ENCODE results near the gene SDK1.

Gene SDK1

DNA sequence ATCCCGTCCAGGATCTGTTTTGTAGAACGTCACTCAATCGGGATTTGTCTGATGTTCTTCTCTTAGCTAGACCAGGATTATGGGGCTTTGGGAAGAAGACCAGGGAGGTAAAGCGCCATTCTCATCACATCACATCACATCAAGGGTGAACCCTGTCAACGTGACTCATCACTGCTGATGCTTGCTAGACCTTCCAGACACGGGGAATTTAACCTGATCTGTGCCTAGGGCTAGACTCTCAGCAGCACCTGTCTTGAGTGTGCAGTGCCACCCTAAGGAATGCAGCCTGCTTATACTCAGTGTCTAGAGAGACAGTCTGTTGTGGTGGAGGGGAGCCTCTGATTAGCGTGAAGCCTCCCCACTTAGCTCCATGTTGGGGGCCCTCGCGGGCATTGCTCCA, 702.5 kb downstream of the SDK1 start:
- TF ChIP-seq, protein P1, sequence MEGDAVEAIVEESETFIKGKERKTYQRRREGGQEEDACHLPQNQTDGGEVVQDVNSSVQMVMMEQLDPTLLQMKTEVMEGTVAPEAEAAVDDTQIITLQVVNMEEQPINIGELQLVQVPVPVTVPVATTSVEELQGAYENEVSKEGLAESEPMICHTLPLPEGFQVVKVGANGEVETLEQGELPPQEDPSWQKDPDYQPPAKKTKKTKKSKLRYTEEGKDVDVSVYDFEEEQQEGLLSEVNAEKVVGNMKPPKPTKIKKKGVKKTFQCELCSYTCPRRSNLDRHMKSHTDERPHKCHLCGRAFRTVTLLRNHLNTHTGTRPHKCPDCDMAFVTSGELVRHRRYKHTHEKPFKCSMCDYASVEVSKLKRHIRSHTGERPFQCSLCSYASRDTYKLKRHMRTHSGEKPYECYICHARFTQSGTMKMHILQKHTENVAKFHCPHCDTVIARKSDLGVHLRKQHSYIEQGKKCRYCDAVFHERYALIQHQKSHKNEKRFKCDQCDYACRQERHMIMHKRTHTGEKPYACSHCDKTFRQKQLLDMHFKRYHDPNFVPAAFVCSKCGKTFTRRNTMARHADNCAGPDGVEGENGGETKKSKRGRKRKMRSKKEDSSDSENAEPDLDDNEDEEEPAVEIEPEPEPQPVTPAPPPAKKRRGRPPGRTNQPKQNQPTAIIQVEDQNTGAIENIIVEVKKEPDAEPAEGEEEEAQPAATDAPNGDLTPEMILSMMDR (IDR thresholded peaks at IDR 0.05; ENCODE audit: insufficient read depth, low read depth, low read length, missing control alignments), result no peak
- no peak for DNase-seq (ENCODE audit: low read depth)
- H3K4me3 ChIP-seq (ENCODE audit: low read depth, low read length), result no peak overlapping the region

DNA sequence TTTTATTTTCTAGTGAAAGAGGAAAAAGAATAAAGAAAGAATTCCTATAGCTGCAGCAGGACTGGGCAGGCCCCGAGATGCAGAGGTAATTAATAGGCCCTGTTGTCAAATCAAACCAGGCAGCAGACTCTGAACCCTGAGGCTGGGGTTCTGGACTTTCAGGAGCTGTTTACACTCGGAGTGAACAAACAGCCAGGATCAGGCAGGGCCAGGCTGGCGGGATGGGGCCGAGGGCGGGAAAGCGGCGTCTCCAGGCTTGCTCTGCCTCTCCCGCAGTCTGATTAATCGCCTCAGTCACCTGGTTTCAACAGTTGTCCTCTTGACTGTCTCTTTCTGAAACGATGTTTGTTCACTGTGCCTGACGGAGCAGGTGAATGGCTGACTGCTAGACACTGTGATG, 705.6 kb downstream of the SDK1 start:
- no peak for DNase-seq (ENCODE audit: low read depth)
- TF ChIP-seq, protein P1 (IDR thresholded peaks at IDR 0.05; ENCODE audit: insufficient read depth, low read depth, low read length, missing control alignments), result no peak
- H3K4me3 ChIP-seq (ENCODE audit: low read depth, low read length), result no peak overlapping the region

- no peak for DNase-seq (ENCODE audit: low read depth)
- TF ChIP-seq, protein P1 (IDR thresholded peaks at IDR 0.05; ENCODE audit: insufficient read depth, low read depth, low read length, missing control alignments), result no peak
- no peak overlapping the region for H3K4me3 ChIP-seq (ENCODE audit: low read depth, low read length)
Observed at GRCh38 chr7:4009211-4010060, 708.4 kb downstream of the SDK1 start.

DNA sequence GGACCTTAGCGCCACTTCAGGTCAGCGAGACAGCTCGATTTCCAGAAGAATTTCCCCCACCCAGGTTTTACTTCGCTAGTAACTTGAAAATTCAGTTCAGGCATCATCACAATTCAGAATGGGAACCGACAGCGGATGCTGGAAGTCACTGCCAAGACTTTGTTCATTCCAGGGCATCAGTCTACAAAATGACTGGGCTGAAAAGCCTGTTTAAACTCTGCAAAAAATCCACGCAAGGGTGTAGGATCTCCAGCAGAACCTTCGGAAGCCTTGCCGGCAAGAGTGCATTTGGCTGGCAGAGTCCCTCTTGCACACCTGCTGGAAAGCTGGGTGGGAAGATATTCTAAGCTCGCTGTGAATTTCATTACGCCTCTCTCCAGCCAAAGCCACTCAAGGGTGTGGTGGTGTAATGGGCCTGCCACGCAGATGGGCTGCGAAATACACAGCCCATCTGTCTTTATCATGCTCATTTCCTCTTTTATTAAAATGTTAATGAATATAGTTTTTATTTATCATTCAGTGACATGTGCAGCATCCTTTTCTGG, 709.1 kb downstream of the SDK1 start:
- DNase-seq (ENCODE audit: low read depth), result no peak
- TF ChIP-seq, protein P1 (IDR thresholded peaks at IDR 0.05; ENCODE audit: insufficient read depth, low read depth, low read length, missing control alignments), result no peak
- no peak overlapping the region for H3K4me3 ChIP-seq (ENCODE audit: low read depth, low read length)

GRCh38 chr7:4010923-4011656, 710.0 kb downstream of the SDK1 start:
- TF ChIP-seq, protein P1 (IDR thresholded peaks at IDR 0.05; ENCODE audit: insufficient read depth, low read depth, low read length, missing control alignments), result no peak
- H3K4me3 ChIP-seq (ENCODE audit: low read depth, low read length), result no peak overlapping the region
- DNase-seq (ENCODE audit: low read depth), result no peak

DNA sequence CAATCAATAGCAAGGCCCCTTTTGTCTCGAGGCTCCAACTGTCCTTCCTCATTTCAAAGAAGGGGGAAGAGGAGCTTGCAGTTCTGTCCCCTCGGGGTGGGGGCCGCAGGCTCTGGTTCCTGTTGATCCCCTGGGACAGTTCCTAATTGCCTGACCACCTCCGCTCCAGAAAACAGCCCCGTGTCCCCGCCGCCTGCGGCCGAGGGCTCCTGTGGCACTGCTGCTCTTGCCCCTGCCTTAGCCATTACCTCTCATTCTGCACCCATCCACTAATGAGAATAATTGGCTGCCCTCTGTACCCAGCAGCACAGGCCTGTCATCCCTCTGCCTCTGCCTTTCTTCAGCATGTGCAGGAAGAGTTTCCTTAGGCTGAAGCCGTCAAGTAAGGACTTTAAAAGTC, 712.7 kb downstream of the SDK1 start:
- no peak overlapping the region for H3K4me3 ChIP-seq (ENCODE audit: low read depth, low read length)
- TF ChIP-seq, protein P1 (IDR thresholded peaks at IDR 0.05; ENCODE audit: insufficient read depth, low read depth, low read length, missing control alignments), result no peak
- no peak for DNase-seq (ENCODE audit: low read depth)
